K562 (cell line): ENCODE results near the gene CAST. TPM values are rescaled to one million over a fixed set of nuclear protein-coding genes. Genes with fewer than 3 reads are reported as not detected.

Experiments used
- CBX8 ChIP-seq: fragments of 200-600 bp; sonication (generic); IDR thresholded peaks from 2 replicates; pipeline ENCODE4 v1.6.1; 2012; ENCODE audit warnings: borderline replicate concordance, mixed run types, low read depth, mild to moderate bottlenecking, moderate library complexity, mixed read lengths, low read length, control low read depth, inconsistent platforms; ENCODE audit not compliant: poor library complexity, severe bottlenecking; ENCODE audit errors: extremely low read depth
- DEAF1 ChIP-seq: fragments of 450-650 bp; formaldehyde crosslinking; IDR thresholded peaks from 2 replicates; pipeline ENCODE4 v1.4.0; 2020; ENCODE audit warnings: mild to moderate bottlenecking, moderate library complexity
- FOXA1 ChIP-seq: fragments of 450-650 bp; IDR thresholded peaks from 2 replicates; pipeline ENCODE4 v1.6.1; 2016; ENCODE audit warnings: mild to moderate bottlenecking, borderline replicate concordance
- NBN ChIP-seq: fragments of 450-650 bp; IDR thresholded peaks from 2 replicates; pipeline ENCODE4 v1.6.1; 2016; ENCODE audit warnings: low read depth, mild to moderate bottlenecking
- PHTF2 ChIP-seq: fragments of 250-450 bp; sonication (Bioruptor Pico); IDR thresholded peaks from 2 replicates; pipeline ENCODE4 v1.5.0; 2021; ENCODE audit warnings: mild to moderate bottlenecking
- PURB ChIP-seq: sonication (generic); formaldehyde crosslinking; IDR thresholded peaks from 2 replicates; pipeline ENCODE4 v1.9.0; 2021; ENCODE audit warnings: low read depth, mild to moderate bottlenecking, missing genetic modification reagents
- SPI1 ChIP-seq: IDR thresholded peaks from 2 replicates; pipeline ENCODE4 v1.6.1; 2011; ENCODE audit warnings: low read depth, low read length, control low read depth, borderline replicate concordance
- USF2 ChIP-seq: sonication (generic); formaldehyde crosslinking; IDR thresholded peaks from 2 replicates; pipeline ENCODE4 v1.5.0; 2020; ENCODE audit warnings: missing genetic modification reagents
- ZNF121 ChIP-seq: sonication (generic); formaldehyde crosslinking; conservative IDR thresholded peaks from 2 replicates; pipeline ENCODE4 v1.8.0; 2022; ENCODE audit warnings: missing genetic modification reagents
- ZNF212 ChIP-seq: fragments of 450-650 bp; formaldehyde crosslinking; IDR thresholded peaks from 2 replicates; pipeline ENCODE4 v1.4.0; 2020; ENCODE audit warnings: mild to moderate bottlenecking
- ZNF280B ChIP-seq: fragments of 250-450 bp; sonication (Bioruptor Pico); IDR thresholded peaks from 2 replicates; pipeline ENCODE4 v1.5.1; 2021; ENCODE audit warnings: mild to moderate bottlenecking
- polyA plus RNA-seq, 8 experiments: library from polyadenylated mRNA; depleted of rRNA in 4 of 8; stranded (reverse) in 5 of 8; unstranded in 3 of 8; fragments of >200 nt; fragmentation: Nextera tagmentation in 2 of 8; fragmentation: Illumina TruSeq in 1 of 8; extraction: Ambion mirVana in 2 of 8; extraction: Trizol in 1 of 8; gene quantifications; 2 replicates each; pipeline versions ENCODE4 v1.2.1 to v1.2.3, GENCODE V29; 2011 to 2014; ENCODE audit warnings: inconsistent platforms in 1 of 8, missing spikeins in 1 of 8
- total RNA-seq, 7 experiments: library from RNA; depleted of rRNA in 6 of 7; stranded (reverse); fragments of >200 nt in 6 of 7; fragmentation: Illumina TruSeq in 2 of 7; extraction: Trizol in 2 of 7; gene quantifications; 2 replicates each; pipeline versions ENCODE4 v1.2.1 to v1.2.3, GENCODE V29; 2011 to 2021; ENCODE audit warnings: low replicate concordance in 1 of 7
- TF ChIP-seq, protein P1 (sequence below): sonication (generic); formaldehyde crosslinking; IDR thresholded peaks from 2 replicates; pipeline ENCODE4 v1.8.0; 2023; ENCODE audit warnings: missing genetic modification reagents, mild to moderate bottlenecking, borderline replicate concordance
- TF ChIP-seq, protein P2 (sequence below), 2 experiments: fragments of 450-650 bp in 1 of 2; IDR thresholded peaks; 2 replicates each; pipeline ENCODE4 v1.6.1; 2011 to 2017; ENCODE audit warnings: low read depth in 2 of 2, antibody characterized with exemption in 1 of 2, borderline replicate concordance in 1 of 2, low read length in 1 of 2, mild to moderate bottlenecking in 1 of 2, mixed read lengths in 1 of 2; ENCODE audit not compliant: control insufficient read depth in 1 of 2

The CAST gene
- total and polyA plus RNA-seq, 9 of the 15 experiments (the other 6 are each of a cell fraction or from before 2014, with no cell fraction given), result 55.5 to 136 (median 86.1) TPM

DNA sequence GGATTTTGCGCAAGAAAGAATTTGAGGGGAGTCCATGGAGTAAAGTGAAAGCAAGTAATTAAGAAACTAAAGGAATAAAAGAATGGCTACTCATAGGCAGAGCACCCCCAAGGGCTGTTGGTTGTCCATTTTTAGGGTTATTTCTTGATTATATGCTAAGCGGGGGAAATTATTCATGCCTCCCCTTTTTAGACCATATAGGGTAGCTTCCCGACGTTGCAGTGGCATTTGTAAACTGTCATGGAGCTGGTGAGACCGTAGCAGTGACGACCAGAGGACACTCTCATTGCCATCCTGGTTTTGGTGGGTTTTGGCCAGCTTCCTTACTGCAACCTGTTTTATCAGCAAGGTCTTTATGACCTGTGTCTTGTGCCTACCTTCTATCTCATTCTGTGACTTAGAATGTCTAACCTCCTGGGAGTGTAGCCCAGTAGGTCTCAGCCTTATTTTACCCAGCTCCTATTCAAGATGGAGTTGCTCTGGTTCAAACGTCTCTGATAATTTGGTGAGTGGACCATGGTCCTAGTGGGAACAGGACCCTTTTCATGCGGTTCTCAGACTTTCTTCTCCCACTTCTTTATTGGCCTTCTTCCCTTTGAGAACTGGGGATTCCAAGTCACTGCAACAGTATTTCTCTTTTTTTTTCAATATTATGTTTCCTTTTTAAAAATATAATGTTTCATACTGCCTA is 146.8 kb downstream of the CAST start (continued):
- TF ChIP-seq NBN (no peak), ZNF212 (CRISPR knock-in tag) (peak; percentile 78), CBX8 (no peak), SPI1 (no peak), PURB (no peak), DEAF1 (CRISPR knock-in tag) (peak; percentile 54), PHTF2 (peak; percentile 77; the same call in 1 of the 2 replicates), ZNF121 (CRISPR knock-in tag) (no peak), USF2 (CRISPR knock-in tag) (no peak), ZNF280B (CRISPR knock-in tag) (0 out of 2 replicates have a peak, but pooled peaks have one; percentile 67), FOXA1 (no peak)
- TF ChIP-seq, protein P1, sequence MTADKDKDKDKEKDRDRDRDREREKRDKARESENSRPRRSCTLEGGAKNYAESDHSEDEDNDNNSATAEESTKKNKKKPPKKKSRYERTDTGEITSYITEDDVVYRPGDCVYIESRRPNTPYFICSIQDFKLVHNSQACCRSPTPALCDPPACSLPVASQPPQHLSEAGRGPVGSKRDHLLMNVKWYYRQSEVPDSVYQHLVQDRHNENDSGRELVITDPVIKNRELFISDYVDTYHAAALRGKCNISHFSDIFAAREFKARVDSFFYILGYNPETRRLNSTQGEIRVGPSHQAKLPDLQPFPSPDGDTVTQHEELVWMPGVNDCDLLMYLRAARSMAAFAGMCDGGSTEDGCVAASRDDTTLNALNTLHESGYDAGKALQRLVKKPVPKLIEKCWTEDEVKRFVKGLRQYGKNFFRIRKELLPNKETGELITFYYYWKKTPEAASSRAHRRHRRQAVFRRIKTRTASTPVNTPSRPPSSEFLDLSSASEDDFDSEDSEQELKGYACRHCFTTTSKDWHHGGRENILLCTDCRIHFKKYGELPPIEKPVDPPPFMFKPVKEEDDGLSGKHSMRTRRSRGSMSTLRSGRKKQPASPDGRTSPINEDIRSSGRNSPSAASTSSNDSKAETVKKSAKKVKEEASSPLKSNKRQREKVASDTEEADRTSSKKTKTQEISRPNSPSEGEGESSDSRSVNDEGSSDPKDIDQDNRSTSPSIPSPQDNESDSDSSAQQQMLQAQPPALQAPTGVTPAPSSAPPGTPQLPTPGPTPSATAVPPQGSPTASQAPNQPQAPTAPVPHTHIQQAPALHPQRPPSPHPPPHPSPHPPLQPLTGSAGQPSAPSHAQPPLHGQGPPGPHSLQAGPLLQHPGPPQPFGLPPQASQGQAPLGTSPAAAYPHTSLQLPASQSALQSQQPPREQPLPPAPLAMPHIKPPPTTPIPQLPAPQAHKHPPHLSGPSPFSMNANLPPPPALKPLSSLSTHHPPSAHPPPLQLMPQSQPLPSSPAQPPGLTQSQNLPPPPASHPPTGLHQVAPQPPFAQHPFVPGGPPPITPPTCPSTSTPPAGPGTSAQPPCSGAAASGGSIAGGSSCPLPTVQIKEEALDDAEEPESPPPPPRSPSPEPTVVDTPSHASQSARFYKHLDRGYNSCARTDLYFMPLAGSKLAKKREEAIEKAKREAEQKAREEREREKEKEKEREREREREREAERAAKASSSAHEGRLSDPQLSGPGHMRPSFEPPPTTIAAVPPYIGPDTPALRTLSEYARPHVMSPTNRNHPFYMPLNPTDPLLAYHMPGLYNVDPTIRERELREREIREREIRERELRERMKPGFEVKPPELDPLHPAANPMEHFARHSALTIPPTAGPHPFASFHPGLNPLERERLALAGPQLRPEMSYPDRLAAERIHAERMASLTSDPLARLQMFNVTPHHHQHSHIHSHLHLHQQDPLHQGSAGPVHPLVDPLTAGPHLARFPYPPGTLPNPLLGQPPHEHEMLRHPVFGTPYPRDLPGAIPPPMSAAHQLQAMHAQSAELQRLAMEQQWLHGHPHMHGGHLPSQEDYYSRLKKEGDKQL (CRISPR knock-in tag), result no peak
- TF ChIP-seq, protein P2, sequence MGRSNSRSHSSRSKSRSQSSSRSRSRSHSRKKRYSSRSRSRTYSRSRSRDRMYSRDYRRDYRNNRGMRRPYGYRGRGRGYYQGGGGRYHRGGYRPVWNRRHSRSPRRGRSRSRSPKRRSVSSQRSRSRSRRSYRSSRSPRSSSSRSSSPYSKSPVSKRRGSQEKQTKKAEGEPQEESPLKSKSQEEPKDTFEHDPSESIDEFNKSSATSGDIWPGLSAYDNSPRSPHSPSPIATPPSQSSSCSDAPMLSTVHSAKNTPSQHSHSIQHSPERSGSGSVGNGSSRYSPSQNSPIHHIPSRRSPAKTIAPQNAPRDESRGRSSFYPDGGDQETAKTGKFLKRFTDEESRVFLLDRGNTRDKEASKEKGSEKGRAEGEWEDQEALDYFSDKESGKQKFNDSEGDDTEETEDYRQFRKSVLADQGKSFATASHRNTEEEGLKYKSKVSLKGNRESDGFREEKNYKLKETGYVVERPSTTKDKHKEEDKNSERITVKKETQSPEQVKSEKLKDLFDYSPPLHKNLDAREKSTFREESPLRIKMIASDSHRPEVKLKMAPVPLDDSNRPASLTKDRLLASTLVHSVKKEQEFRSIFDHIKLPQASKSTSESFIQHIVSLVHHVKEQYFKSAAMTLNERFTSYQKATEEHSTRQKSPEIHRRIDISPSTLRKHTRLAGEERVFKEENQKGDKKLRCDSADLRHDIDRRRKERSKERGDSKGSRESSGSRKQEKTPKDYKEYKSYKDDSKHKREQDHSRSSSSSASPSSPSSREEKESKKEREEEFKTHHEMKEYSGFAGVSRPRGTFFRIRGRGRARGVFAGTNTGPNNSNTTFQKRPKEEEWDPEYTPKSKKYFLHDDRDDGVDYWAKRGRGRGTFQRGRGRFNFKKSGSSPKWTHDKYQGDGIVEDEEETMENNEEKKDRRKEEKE (IDR thresholded peaks at IDR 0.05; ENCODE audit: borderline replicate concordance in 1 of 2, control insufficient read depth in 1 of 2, low read depth in 2 of 2, low read length in 1 of 2), result no peak
